NCI-H2227 (cell line): ENCODE results near the gene MTCL1.
A peak's percentile ranks its signal among the peaks of the same experiment; 100 is the strongest.

Source experiments
- DNase-seq: peaks from one replicate; lab custom pipeline; 2025; ENCODE audit not compliant: unreplicated experiment; lab: John Stamatoyannopoulos, UW

The MTCL1 gene

GRCh38 chr18:8705238-8705960 is at the start of gene MTCL1:
Gene MTCL1, plus strand, starts transcription at chr18:8705556. Its CDS starts 105 bp downstream, at chr18:8705661.
- peak; percentile 86 for DNase-seq

GRCh38 chr18:8656232-8656631 is 49.1 kb upstream of the MTCL1 start:
- peak; percentile 26 for DNase-seq

DNA sequence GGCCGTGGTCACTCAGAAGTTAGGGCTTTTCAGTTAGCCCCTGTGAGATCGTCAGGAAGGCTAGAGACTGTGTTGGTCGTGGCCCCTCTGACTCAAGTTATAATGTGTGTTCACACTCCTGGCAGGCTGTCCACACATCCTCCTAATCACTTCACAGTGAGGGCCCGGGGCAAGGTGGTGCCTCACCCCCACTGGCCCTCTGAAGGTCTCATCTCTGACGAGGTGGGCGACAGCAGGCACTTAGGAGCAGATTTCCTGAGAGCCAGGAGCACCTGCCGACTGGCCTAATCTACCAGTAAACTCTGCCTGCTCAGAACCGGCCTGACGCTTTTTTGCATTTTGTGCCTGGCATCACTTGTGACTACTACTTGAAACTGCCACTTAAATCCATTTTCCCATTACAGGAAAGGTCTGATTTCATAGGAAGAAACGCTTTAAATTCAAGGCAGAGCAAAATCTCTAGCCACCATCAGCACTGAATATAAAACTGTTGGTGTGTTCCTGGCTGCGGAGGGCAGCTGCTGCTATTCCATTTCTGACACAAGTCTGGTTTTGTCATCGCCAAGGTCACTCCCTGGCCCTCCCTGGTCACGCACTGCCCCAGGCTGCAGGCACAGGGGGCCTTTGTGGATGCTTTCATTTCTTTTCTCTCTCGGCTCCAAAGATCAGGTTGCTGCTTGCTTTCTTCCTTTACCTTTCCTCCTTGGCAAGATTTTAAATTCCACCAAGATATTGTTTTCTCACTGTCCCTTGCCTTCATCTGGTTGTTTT is 48.1 kb upstream of the MTCL1 start:
- DNase-seq = peak; percentile 40

DNA sequence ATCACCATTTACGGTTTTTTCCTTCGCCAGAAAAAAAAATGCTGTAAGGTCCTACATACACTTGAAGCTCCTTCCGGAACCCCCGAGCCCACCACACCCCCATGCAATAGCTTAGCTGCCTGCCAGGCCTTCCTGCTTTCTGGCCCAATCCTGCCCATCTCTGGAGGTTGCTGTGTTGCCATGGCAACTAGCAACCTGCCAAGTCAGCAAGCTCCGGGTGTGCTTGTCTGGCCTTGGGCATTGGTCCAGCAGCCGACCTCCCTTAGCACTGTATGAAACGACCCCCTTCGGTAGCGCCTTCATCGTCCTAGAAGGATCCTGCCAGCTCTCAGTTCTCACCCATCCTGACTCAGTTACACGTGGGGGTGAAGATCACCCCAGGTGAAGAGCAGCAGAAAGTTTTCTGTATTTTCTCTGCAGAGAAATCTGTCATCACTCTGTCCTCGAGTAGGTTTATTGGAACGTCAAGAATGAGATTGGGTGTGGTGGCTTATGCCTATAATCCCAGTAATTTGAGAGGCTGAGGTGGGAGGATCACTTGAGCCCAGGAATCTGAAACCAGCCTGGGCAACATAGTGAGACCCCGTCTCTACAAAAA is 47.4 kb upstream of the MTCL1 start:
- DNase-seq = peak; percentile 85

- no peak for DNase-seq
Observed at GRCh38 chr18:8658858-8659485, 46.4 kb upstream of the MTCL1 start.

DNA sequence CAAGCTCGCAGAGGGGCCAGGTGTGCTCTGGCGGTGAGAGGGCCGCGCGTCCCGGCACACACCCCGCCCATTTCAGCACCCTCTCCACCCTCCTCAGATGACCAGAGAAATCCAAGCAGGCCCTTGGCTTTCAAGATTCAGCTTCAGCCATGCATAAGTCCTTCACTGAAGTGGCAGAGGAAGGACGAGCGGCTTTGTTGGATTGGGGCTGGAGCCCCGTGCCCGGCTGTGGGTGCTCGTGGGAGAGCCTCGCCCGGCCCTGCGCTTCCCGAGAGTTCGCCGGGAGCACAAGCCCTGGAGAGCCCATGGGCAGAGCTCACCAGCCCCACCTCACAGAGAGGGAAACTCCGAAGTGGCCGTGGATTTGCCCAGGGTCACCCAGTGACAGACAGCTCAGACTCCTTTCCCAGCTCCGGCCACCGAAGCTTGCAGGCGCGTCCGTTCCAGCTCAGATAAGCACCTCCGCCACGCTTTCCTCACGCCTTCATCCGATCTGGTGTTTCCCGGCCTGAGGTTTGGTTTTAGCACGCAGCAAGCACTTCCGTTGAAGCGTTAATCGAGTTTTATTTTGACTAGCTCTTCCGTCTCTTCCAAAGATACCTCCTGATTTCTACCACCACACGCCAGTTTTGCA is 45.6 kb upstream of the MTCL1 start:
- DNase-seq = no peak

DNA sequence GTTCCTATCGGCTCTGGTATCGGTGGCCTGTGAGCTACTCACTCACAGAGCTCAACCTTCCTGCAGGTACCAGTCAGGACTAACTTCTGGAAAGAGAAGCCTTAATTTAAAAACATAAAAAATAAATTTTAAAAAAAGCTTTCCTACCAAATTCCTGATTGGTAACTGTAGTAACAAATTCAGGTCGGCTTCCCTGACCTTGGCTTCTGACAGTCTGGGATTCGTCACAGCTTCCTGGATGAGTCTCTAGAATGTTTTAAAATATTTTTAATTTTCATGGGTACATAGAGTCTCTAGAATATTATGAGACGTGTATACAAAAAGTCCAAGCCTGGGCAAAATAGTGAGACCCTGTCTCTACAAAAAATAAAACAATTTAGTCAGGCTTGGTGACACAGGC is 45.0 kb upstream of the MTCL1 start:
- no peak for DNase-seq

DNA sequence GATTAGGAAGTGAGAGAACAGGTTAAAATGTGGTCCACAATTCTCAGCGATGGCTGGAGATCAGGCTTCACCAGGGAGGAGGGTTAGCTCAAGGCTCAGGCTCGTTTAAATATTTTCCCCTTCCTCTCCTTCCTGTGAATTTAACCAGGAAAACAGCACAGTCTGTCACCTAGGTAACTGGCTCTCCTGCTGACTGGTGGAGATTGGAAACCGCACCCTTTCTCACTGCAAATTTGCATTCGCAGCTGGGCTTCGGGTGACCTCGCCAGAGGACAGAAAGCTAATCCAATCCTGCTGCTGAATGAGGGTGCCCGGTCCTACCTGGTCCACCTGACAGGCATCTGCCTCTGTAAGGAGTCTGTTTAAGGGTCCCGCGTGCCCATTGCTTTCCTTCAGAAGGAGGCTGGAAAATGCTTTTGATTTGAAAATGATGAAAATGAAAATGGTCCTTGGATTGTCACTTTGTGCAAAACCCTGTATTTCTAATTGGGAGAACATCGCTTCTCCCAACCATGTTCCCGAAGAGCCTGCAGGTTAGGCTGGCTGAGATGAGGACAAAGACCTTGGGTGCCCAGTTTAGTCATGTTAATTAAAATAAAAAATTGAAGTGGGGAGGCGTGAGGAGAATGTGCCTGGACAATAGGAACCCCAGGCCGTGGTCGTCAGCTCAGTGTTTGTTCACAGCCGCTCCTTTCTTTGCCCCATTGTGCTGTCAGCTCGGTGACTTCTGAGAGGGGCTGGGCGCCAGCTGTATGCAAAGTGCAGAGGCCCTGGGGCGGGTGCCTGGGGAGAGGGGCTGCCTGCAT is 43.4 kb upstream of the MTCL1 start:
- peak; percentile 88 for DNase-seq

DNA sequence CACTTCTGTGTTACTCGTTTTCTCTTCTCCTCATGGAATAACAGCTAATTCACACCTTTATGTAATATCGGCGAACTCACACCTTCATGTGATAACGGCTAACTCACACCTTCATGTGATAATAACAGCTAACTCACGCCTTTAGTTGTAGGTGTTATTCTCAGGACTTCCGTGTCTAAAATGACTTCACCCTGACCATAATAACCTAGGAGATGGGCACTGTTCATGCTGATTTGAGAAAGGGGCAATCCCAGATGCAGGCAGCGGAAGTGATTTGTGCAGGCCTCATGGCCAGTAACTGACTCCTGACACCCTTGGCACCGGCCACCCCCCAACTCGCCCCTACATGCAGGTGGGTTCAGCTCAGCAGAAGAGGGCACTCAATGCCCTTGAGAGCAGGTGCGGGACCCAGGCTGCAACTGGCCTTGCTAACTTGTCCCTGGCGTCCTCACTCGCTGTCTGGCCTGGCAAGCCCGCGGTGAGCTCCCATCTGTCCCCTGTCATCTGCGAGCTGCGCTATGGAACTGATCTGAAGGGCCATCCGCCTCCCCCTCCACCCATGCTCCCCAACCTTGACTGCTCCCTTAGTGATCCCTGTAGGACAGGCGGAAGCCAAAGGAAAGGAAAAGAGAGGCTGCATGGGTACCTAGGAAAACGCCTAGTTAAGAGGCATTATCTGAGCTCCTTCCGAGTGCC is 42.6 kb upstream of the MTCL1 start:
- no peak for DNase-seq

- no peak for DNase-seq
Observed at GRCh38 chr18:8667846-8668245, 37.5 kb upstream of the MTCL1 start.

DNA sequence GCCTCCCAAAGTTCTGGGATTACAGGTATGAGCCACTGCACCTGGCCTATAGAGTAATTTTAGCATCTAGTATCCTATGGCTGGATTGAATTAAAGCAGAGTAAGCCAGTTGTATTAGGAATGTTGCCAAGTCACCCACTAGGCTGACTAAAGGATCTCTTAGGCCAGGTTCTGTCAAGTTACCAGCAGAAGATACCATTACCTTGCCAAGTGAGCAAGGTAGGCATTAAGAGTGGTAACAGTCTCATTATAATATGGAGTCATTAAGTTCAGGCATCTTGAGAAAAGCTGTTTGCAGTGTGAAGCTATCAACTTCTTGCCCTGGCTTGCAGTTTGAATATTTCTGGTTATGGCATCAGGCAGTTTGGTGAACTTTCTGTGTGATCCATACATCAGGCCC is 37.0 kb upstream of the MTCL1 start:
- DNase-seq = no peak

DNA sequence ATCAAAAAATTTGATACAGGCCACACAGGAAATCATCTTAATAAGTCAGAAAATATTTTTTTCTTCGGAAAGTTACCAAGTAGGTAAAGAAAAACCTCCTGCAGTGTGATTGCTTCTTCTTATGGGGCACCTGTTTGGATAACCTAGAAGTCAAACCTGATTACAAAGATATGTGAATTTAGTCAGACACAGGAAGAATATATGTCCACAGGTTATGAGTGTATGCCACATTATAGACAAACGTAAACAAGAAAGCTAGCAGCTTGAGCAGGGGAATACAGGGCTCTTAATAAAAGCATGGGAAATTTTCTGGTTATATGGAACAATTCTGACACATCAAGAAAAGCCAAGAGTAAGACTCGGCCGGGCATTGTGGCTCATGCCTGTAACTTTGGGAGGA is 35.8 kb upstream of the MTCL1 start:
- DNase-seq = no peak

GRCh38 chr18:8673256-8674209 is 31.8 kb upstream of the MTCL1 start:
- no peak for DNase-seq

GRCh38 chr18:8675057-8675456 is 30.3 kb upstream of the MTCL1 start:
- DNase-seq = no peak

GRCh38 chr18:8681196-8681595 is 24.2 kb upstream of the MTCL1 start:
- no peak for DNase-seq

DNA sequence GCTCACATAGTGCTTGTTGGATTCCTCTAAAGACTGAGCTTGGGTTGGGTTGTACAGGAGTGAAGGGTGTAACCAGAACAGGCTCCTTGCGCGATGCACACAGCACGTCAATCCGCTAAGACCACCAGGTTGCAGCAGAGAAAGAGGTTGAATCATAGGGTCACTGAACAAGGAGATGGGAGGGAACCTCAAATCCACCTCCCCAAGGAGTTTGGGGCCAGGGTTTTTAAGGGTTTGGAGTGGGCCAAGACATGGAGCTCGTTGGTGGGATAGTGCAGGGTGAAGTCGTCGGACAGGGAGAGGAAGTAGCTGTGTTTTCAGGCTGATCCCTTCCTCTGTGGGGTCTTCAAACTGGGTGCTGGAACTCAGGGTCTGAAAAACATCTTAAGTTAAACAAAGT is 20.8 kb upstream of the MTCL1 start:
- DNase-seq = no peak

GRCh38 chr18:8685141-8685913 is 20.0 kb upstream of the MTCL1 start:
- DNase-seq = peak; percentile 70

- no peak for DNase-seq
Observed at GRCh38 chr18:8685914-8686216, 19.5 kb upstream of the MTCL1 start.
